DMS153 treated with DMSO at 0.1 percent for 48 hours (cell line): ENCODE data around the gene STK11.

Experiments
- DNase-seq: peaks from one replicate; lab custom pipeline; 2025; ENCODE audit not compliant: unreplicated experiment; lab: John Stamatoyannopoulos, UW

STK11 gene

GRCh38 chr19:1225440-1226226 lies 20.1 kb downstream of the STK11 start:
- no peak for DNase-seq

DNA sequence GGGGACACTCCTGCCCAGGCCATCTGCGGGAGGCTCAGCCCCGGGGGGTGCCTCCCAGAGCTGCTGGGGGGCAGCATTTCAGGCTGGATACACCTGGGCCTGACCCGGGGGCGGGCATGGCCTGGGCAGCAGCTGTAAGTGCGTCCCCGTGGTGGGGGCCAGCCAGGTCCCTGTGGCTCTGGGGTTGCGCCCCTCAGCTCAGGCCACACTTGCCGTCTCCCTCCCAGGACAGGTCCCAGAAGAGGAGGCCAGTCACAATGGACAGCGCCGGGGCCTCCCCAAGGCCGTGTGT lies 20.6 kb downstream of the STK11 start:
- no peak for DNase-seq

GRCh38 chr19:1226522-1227303 lies 21.1 kb downstream of the STK11 start:
- DNase-seq = no peak

DNA sequence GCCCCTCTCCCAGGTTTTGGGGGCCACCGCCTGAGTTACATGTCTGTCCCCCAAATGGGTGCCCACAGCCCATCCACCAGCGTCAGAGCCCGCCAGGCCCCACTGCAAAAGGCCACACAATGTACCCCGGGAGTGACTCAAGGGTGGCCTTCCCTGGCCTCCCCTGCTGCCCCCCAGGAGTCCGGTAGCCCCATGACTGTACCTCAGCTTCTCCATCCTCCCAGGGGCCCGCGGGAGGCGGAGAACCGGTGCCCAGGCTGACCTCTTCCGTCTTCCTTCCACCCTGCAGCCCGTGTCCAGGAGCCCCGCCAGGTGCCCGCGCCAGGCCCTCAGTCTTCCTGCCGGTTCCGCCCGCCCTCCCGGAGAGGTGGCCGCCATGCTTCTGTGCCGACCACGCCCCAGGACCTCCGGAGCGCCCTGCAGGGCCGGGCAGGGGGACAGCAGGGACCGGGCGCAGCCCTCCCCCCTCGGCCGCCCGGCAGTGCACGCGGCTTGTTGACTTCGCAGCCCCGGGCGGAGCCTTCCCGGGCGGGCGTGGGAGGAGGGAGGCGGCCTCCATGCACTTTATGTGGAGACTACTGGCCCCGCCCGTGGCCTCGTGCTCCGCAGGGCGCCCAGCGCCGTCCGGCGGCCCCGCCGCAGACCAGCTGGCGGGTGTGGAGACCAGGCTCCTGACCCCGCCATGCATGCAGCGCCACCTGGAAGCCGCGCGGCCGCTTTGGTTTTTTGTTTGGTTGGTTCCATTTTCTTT lies 21.9 kb downstream of the STK11 start:
- no peak for DNase-seq

- no peak for DNase-seq
Measured at GRCh38 chr19:1228161-1228957, 22.8 kb downstream of the STK11 start.

GRCh38 chr19:1229056-1229923 lies 23.7 kb downstream of the STK11 start:
- DNase-seq = no peak

GRCh38 chr19:1229924-1230782 lies 24.6 kb downstream of the STK11 start:
- no peak for DNase-seq

- DNase-seq = no peak
Measured at GRCh38 chr19:1230783-1231489, 25.4 kb downstream of the STK11 start.

GRCh38 chr19:1231729-1232637 lies 26.4 kb downstream of the STK11 start:
- no peak for DNase-seq

DNA sequence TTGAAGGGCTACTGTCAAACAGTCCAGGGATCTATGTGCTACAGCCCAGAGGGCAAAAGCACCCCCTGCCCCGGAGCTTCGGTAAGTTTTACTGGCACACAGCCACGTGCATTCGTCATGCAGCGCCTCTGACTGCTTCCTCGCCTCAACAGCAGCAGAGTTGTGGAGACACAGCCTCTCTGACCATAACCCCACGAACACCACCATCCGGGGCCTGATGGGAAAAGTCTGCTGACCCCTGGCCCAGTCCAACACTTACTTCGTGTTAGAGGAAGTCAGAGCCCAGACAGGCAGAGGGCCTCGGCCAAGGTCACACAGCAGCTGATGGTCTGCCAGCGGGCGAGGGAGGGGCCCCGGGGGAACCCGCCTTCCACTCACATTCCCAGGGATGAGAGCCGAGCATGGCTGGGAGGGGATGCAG lies 27.1 kb downstream of the STK11 start:
- no peak for DNase-seq

- no peak for DNase-seq
Measured at GRCh38 chr19:1233115-1233667, 27.6 kb downstream of the STK11 start.

GRCh38 chr19:1234051-1234954 lies 28.7 kb downstream of the STK11 start:
- no peak for DNase-seq

- no peak for DNase-seq
Measured at GRCh38 chr19:1234955-1235380, 29.4 kb downstream of the STK11 start.

GRCh38 chr19:1235625-1236538 lies 30.3 kb downstream of the STK11 start:
- DNase-seq = no peak

- DNase-seq = no peak
Measured at GRCh38 chr19:1236576-1236975, 31.0 kb downstream of the STK11 start.
